HG02623 (cell line): Measurements from ENCODE around the gene PPIP5K1.
"Not testable (repeated sequence)": the region's sequence is repeated elsewhere in the genome, so short reads cannot be mapped to it uniquely, and the experiment has no call there.

Experiments used
- ATAC-seq: cut with Tn5 transposase; IDR thresholded peaks from one replicate; pipeline ENCODE4 v1.9.1; 2021; ENCODE audit warnings: moderate library complexity; ENCODE audit not compliant: unreplicated experiment

Gene PPIP5K1

DNA sequence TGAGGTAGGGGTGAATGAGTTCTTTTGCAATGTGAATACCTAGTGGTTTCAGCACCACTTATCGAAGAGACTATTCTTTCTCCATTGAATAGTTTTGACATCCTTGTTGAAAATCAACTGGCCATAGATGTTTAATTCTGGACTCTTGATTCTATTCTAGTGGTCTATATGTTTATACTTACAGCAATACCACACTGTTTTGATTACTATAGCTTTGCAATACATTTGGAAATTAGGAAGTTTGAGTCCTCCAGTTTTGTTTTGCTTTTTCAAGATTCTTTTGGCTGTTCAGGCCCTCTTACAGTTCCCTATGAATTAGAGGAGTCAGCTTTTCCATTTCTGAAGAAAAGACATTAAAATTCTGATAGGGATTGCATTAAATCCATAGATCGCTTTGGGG lies 42.5 kb downstream of the PPIP5K1 start:
- no peak for ATAC-seq

DNA sequence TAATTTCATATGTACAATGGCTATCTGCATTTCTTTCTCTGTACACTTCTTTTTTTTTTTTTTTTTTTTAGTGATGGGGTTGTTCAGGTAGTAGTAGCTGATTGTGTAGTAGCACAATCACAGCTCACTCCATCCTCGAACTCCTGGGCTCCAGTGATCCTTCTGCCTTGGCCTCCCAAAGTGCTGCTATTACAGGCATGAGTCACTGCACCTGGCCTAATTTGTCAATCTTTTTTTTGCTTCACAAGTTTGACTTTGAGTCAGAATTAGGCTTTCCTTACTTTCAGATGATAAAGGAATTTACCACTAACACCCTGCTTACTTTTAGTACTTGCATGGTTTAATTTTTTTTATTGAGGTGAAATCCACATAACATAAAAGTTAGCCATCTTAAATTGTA lies 44.6 kb downstream of the PPIP5K1 start:
- ATAC-seq = no peak

DNA sequence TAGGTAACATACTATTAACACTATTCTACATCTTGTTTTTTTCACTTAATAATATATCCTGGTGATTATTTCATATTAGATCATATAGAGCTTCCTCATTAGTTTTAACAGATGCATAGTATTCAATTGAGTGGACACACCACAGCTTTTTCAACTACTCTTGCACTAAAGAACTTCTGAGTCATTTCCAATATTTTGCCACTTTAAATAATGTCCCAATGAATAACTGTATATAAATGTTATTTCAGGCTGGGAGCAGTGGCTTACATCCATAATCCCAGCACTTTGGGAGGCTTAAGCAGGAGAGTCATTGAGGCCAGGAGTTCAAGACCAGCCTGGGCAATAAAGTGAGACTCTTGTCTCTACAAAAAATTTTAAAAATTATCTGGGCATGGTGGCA lies 45.7 kb downstream of the PPIP5K1 start:
- ATAC-seq = no peak

DNA sequence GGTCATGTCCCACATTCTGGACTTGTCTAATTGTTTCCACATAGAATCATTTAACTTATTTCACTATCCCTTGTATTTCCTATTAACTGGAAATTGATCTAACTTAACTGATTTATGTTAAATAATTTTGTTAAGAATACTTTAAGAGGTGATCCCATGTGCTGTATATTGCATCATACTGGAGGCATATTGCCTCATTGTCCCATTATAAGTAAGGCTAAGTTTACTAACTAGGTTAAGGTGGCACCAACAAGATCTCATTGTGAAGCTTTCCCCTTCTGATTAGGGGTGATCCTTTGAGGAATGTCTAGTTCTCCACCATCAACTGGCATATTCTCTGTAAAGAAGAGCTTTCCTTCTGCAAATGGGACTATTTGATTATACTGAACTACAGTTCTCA lies 48.2 kb downstream of the PPIP5K1 start:
- ATAC-seq = no peak

DNA sequence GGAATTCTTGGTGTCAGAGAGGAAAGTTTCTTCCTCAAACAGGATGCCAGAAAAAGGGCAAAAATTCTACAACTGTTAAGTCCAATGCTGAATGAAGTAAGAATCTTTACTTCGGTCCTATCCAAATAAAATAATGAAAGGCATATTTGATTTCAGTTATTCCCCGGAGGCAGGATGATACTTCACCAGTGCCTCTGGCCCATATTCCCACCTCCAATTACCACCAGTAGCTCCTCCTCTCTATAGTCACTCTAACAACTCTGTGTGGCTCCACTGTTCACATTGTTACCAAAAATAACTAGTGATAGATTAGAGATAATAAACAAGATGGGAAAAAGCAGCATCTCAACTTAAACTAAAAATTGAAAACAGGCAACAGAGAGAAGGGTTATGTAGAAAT lies 51.9 kb downstream of the PPIP5K1 start:
- no peak for ATAC-seq

DNA sequence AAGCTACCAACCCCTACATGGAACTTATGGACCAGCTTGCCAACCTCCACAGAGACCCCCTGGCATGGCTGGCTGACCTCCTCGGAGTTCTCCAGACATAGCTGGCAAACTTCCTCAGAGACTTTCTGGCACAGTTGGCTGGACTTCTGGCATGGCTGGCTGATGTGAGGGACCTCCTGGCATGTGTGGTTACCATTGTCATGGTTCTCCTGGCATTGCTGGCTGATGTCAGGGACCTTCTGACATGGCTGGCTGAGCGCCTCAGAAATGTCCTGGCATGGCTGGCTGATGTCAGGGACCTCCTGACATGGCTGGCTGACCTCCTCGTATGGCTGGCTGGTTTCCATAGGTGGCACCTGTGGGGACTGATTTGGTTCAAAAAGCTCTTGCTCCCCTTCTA lies 55.1 kb downstream of the PPIP5K1 start:
- no peak for ATAC-seq

DNA sequence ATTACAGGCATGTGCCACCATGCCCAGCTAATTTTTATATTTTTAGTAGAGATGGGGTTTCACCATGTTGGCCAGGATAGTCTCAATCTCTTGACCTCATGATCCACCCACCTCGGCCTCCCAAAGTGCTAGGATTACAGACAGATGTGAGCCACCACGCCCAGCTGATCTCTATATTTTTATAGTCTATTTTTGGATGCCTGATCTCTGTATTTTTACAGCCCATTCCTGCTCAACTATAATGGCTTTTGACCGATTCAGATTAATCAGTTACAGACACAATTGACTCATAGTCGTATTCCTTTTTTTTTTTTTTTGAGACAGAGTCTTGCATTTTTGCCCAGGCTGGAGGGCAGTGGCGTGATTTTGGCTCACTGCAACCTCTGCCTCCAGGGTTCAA lies 57.2 kb downstream of the PPIP5K1 start:
- ATAC-seq = not testable (repeated sequence)

DNA sequence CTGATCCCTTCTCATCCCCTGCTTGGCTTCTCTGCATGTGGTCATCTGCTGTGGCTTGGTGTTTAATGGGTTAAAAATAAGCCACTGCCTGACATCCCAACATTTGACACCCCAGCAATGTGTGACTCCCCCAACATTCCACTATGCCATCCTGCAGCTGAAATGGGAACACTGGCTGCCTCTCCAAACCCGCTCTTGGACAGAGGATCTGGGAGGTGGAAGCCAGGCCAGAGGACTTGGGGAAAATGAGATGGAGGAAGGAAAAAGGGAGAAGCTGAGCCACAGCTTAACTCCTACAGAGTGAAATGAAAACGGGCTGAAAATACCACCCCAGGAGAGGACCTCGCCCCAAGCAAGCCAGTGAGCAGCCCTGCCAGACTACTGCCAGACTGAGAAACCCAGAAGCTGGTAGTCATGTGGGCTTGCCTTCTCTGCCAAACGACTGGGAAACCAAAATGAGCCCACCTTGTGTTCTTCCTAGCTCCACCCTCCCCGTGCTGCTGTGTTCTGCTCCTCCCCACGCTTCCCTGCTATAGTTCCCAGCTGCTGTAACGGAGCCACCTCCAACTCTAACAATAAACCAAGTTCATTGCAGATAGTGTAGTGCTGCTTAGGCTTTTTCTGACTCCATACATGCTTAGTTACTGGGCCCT lies 58.9 kb downstream of the PPIP5K1 start:
- no peak for ATAC-seq

DNA sequence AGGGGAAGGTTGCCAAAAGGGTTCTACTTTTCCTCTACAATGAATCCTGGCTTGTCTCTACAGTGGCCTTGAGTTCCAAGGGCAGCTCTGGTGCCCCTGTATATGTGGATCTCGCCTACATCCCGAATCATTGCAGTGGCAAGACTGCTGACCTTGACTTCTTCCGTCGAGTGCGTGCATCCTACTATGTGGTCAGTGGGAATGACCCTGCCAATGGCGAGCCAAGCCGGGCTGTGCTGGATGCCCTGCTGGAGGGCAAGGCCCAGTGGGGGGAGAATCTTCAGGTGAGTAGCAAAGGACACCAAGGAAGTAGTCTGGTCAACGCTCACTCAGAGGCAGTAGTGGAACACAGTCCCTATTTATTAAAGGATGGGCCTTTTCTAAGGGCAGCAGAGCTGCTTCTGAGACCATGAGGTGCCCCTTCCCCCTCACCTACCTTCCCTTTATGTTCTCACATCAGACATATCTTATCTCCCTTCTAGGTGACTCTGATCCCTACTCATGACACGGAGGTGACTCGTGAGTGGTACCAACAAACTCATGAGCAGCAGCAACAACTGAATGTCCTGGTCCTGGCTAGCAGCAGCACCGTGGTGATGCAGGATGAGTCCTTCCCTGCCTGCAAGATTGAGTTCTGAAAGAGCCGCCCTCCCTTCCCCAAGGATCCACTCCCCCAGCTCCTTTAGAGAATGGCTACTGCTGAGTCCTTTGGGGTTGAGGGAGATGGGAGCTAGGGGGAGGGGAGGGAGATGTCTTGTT lies 60.2 kb downstream of the PPIP5K1 start:
- no peak for ATAC-seq

DNA sequence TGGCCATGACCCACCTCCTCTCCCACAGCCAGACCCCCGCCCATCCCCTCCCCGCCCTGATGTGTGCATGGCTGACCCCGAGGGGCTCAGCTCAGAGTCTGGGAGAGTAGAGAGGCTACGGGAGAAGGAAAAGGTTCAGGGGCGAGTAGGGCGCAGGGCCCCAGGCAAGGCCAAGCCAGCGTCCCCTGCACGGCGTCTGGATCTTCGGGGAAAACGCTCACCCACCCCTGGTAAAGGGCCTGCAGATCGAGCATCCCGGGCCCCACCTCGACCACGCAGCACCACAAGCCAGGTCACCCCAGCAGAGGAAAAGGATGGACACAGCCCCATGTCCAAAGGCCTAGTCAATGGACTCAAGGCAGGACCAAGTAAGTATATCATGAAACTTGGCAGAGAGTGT lies 60.9 kb downstream of the PPIP5K1 start:
- no peak for ATAC-seq

DNA sequence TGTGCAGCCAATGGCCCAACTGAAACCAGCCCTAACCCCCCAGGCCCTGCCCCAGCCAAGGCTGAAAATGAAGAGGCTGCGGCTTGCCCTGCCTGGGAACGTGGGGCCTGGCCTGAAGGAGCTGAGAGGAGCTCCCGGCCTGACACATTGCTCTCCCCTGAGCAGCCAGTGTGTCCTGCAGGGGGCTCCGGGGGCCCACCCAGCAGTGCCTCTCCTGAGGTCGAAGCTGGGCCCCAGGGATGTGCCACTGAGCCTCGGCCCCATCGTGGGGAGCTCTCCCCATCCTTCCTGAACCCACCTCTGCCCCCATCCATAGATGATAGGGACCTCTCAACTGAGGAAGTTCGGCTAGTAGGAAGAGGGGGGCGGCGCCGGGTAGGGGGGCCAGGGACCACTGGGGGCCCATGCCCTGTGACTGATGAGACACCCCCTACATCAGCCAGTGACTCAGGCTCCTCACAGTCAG lies 61.4 kb downstream of the PPIP5K1 start:
- ATAC-seq = no peak

DNA sequence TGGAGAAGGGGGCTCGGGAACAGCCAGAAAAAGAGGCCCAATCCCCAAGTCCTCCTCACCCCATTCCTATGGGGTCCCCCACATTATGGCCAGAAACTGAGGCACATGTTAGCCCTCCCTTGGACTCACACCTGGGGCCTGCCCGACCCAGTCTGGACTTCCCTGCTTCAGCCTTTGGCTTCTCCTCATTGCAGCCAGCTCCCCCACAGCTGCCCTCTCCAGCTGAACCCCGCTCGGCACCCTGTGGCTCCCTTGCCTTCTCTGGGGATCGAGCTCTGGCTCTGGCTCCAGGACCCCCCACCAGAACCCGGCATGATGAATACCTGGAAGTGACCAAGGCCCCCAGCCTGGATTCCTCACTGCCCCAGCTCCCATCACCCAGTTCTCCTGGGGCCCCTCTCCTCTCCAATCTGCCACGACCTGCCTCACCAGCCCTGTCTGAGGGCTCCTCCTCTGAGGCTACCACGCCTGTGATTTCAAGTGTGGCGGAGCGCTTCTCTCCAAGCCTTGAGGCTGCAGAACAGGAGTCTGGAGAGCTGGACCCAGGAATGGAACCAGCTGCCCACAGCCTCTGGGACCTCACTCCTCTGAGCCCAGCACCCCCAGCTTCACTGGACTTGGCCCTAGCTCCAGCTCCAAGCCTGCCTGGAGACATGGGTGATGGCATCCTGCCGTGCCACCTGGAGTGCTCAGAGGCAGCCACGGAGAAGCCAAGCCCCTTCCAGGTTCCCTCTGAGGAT lies 62.0 kb downstream of the PPIP5K1 start:
- ATAC-seq = no peak

DNA sequence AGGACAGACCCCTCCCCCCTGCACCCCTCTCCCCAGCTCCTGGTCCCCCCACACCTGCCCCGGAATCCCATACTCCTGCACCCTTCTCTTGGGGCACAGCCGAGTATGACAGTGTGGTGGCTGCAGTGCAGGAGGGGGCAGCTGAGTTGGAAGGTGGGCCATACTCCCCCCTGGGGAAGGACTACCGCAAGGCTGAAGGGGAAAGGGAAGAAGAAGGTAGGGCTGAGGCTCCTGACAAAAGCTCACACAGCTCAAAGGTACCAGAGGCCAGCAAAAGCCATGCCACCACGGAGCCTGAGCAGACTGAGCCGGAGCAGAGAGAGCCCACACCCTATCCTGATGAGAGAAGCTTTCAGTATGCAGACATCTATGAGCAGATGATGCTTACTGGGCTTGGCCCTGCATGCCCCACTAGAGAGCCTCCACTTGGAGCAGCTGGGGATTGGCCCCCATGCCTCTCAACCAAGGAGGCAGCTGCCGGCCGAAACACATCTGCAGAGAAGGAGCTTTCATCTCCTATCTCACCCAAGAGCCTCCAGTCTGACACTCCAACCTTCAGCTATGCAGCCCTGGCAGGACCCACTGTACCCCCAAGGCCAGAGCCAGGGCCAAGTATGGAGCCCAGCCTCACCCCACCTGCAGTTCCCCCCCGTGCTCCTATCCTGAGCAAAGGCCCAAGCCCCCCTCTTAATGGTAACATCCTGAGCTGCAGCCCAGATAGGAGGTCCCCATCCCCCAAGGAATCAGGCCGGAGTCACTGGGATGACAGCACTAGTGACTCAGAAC lies 62.8 kb downstream of the PPIP5K1 start:
- ATAC-seq = no peak

DNA sequence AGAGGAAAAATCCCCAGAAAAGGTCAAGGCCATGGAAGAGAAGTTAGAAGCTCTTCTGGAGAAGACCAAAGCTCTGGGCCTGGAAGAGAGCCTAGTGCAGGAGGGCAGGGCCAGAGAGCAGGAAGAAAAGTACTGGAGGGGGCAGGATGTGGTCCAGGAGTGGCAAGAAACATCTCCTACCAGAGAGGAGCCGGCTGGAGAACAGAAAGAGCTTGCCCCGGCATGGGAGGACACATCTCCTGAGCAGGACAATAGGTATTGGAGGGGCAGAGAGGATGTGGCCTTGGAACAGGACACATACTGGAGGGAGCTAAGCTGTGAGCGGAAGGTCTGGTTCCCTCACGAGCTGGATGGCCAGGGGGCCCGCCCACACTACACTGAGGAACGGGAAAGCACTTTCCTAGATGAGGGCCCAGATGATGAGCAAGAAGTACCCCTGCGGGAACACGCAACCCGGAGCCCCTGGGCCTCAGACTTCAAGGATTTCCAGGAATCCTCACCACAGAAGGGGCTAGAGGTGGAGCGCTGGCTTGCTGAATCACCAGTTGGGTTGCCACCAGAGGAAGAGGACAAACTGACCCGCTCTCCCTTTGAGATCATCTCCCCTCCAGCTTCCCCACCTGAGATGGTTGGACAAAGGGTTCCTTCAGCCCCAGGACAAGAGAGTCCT lies 63.6 kb downstream of the PPIP5K1 start:
- no peak for ATAC-seq

DNA sequence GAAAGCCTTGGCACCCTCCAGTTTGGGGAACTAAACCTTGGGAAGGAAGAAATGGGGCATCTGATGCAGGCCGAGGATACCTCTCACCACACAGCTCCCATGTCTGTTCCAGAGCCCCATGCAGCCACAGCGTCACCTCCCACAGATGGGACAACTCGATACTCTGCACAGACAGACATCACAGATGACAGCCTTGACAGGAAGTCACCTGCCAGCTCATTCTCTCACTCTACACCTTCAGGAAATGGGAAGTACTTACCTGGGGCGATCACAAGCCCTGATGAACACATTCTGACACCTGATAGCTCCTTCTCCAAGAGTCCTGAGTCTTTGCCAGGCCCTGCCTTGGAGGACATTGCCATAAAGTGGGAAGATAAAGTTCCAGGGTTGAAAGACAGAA lies 64.9 kb downstream of the PPIP5K1 start:
- ATAC-seq = no peak

DNA sequence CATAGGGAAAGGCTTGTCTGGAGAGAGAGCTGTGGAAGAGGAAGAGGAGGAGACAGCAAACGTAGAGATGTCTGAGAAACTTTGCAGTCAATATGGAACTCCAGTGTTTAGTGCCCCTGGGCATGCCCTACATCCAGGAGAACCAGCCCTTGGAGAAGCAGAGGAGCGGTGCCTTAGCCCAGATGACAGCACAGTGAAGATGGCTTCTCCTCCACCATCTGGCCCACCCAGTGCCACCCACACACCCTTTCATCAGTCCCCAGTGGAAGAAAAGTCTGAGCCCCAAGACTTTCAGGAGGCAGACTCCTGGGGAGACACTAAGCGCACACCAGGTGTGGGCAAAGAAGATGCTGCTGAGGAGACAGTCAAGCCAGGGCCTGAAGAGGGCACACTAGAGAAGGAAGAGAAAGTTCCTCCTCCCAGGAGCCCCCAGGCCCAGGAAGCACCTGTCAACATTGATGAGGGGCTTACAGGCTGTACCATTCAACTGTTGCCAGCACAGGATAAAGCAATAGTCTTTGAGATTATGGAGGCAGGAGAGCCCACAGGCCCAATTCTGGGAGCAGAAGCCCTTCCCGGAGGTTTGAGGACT lies 65.7 kb downstream of the PPIP5K1 start:
- ATAC-seq = no peak

DNA sequence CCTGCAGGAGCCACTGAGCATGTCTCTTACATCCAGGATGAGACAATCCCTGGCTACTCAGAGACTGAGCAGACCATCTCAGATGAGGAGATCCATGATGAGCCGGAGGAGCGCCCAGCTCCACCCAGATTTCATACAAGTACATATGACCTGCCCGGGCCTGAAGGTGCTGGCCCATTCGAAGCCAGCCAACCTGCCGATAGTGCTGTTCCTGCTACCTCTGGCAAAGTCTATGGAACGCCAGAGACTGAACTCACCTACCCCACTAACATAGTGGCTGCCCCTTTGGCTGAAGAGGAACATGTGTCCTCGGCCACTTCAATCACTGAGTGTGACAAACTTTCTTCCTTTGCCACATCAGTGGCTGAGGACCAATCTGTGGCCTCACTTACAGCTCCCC lies 66.4 kb downstream of the PPIP5K1 start:
- no peak for ATAC-seq

DNA sequence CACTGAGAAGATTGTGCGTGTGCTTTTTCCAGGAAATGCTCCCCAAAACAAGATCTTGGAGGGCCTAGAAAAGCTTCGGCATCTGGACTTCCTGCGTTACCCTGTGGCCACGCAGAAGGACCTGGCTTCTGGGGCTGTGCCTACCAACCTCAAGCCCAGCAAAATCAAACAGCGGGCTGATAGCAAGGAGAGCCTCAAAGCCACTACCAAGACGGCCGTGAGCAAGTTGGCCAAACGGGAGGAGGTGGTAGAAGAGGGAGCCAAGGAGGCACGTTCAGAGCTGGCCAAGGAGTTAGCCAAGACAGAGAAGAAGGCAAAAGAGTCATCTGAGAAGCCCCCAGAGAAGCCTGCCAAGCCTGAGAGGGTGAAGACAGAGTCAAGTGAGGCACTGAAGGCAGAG lies 67.8 kb downstream of the PPIP5K1 start:
- ATAC-seq = no peak

DNA sequence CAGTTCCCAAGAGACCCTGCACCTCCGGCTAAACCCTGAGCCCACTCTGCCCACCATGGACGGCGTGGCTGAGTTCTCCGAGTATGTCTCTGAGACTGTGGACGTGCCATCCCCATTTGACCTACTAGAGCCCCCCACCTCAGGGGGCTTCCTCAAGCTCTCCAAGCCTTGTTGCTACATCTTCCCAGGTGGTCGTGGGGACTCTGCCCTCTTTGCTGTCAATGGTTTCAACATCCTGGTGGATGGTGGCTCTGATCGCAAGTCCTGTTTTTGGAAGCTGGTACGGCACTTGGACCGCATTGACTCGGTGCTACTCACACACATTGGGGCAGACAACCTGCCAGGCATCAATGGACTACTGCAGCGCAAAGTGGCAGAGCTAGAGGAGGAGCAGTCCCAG lies 68.6 kb downstream of the PPIP5K1 start:
- no peak for ATAC-seq

DNA sequence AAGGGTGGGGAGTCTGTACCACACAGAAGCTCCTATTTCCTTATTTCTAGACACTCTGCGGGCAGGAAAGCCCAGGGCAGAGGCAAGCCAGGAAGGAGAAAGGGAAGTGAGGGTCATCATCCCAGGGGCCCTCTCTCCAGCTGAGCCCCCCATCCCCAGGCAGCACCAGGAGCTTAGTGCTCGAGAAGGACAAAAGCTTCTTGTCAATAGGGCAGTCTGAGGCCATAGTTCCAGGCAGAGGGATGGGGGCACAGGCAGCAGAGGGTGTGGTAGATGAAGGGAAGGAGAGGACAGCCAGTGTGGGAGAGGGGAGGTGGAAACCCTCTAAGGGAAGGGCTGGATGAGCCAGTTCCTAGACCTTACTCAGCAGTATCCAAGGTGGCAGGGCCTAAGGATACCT lies 69.9 kb downstream of the PPIP5K1 start:
- ATAC-seq = no peak
